Measurements from ENCODE around the gene DAD1.
"Not testable (repeated sequence)": the region's sequence is repeated elsewhere in the genome, so short reads cannot be mapped to it uniquely, and the experiment has no call there.

DAD1 gene

DNA sequence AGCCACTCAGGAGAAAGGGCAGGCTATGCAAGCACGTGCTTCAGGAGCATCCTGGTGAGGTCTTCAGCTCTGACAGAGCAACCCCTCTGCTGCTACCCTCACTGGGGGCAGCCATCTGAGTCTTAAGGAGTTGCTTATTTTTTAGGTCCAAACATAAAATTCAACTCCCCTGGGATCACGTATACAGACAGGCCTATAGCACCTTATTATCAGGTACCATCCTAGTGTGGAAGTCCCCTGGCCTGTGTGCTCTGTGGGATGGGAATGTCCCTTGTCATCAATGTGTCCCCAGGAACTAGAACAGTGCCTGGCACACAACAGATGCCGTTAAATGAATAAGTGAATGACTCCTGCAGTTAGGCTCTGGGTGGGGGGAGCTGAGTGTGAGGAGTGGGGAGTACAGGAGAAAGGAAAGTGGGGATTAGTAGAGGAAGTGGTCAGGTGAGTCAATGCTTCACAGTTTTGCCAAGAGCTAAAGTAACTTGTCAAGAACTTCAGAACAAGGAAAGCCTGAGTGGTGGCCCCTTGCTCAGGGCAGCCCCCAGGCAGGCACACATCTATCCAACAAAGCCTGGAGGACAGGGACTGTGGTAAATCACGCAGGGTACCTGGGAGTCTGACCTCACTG lies 33.5 kb downstream of the DAD1 start:
- no peaks in the 10 kb centered on the region for H3K9me3 Mint-ChIP-seq
- H3K4me3 Mint-ChIP-seq = peak overlapping the region; percentile 77
- H3K36me3 Mint-ChIP-seq (ENCODE audit: low read depth) = peaks cover 46% of the 10 kb centered on the region
- H3K27ac Mint-ChIP-seq = peak overlapping the region; percentile 97
- peaks cover 98% of the 10 kb centered on the region for H3K4me1 Mint-ChIP-seq (ENCODE audit: low read depth)
- H3K27me3 Mint-ChIP-seq = peaks cover 6% of the 10 kb centered on the region

DNA sequence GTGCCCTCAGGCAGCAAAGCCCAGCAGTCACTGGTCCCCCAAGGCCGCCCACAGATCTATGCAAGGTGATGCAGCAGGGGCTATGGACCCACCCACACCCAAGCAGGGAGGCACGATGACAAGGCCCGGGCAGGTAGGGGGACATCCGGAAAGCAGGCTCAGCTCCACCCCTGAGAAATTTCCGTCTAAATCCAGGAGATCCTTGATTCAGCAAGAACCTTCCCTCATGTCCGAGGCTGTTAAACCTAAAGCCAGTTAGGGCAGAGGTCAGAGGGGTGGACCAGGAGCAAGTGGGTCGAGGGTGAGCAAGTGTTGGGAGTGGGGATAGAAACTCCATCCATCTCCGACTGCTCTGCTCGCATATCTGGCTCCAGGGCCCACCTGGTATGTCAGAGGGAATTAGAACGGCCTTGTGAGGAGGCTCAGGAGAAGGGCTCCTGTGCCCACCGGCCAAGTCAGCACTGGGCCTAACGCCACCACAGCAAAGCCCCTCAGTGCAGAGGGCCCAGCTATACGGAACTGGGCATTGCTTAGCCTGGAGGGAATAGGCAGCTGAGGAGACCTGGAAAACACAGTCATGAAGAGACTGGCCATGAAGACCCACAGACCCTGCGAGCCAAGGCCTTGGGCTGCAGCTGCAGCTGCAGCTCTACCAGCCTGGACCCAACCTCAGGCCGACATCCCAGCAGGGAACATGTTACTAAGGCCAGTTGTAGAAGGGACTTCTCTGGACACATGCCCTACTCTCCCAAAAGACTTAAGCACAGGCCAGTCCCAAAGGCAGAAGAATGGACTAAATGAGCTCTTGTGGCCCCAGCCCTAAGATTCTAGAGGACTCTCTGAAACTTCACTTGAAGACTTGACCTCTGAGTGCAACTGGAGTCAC lies 34.3 kb downstream of the DAD1 start:
- Mint-ChIP-seq H3K36me3 (ENCODE audit: low read depth) (peaks cover 53% of the 10 kb centered on the region), H3K27me3 (peaks cover 6% of the 10 kb centered on the region), H3K4me3 (peak overlapping the region; percentile 77), H3K27ac (peak overlapping the region; percentile 97), H3K9me3 (no peaks in the 10 kb centered on the region), H3K4me1 (ENCODE audit: low read depth) (peaks cover 98% of the 10 kb centered on the region)

DNA sequence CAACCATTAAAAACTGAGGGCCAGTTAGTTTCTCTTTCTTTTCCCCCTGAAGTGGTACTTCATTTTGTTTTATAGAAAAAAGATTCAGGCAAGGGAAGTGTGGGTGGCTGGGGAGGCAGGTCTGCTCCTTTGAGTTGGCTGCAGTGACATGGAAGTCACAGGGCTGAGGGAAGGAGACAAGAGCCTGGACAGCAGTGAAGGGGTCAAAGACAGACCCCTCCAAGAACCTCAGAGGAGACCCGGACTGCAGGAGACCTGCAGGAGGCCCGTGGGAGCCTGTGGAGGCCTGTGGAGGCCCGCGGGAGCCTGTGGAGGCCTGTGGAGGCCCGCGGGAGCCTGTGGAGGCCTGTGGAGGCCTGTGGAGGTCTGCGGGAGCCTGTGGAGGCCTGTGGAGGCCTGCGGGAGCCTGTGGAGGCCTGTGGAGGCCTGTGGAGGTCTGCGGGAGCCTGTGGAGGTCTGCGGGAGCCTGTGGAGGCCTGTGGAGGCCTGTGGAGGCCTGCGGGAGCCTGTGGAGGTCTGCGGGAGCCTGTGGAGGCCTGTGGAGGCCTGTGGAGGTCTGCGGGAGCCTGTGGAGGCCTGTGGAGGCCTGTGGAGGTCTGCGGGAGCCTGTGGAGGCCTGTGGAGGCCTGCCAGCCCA lies 35.0 kb downstream of the DAD1 start:
- H3K4me3 Mint-ChIP-seq = peak overlapping the region; percentile 88

DNA sequence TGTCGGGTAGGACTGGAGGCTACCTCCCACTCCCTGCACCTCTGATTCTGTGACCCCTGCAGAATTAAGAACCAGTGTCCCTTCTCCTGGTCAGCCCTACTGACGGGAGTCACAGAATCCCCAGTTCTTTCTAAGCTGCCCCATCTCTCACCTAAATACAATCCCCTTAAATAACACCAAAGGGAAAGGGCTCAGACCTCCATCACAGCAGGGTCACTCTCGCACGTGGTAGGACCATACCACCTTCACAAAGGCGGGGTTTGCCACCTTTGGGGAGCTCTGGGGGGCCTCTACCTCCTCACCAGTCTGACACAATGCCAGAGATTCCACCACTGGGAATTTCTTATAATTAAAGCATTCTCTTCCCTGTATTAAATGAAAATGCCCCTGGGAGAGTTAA lies 35.6 kb downstream of the DAD1 start:
- peaks cover 6% of the 10 kb centered on the region for H3K27me3 Mint-ChIP-seq
- H3K4me1 Mint-ChIP-seq (ENCODE audit: low read depth) = peaks cover 97% of the 10 kb centered on the region
- peaks cover 58% of the 10 kb centered on the region for H3K36me3 Mint-ChIP-seq (ENCODE audit: low read depth)
- peak overlapping the region; percentile 88 for H3K4me3 Mint-ChIP-seq
- H3K9me3 Mint-ChIP-seq = no peaks in the 10 kb centered on the region
- H3K27ac Mint-ChIP-seq = peak overlapping the region; percentile 98

More for the DNA sequence above, 35.0 kb downstream of the DAD1 start:
- H3K27ac Mint-ChIP-seq = peak overlapping the region; percentile 98
- peaks cover 56% of the 10 kb centered on the region for H3K36me3 Mint-ChIP-seq (ENCODE audit: low read depth)
- H3K9me3 Mint-ChIP-seq, H3K27me3 Mint-ChIP-seq: not testable (repeated sequence)
- H3K4me1 Mint-ChIP-seq (ENCODE audit: low read depth) = peaks cover 98% of the 10 kb centered on the region

DNA sequence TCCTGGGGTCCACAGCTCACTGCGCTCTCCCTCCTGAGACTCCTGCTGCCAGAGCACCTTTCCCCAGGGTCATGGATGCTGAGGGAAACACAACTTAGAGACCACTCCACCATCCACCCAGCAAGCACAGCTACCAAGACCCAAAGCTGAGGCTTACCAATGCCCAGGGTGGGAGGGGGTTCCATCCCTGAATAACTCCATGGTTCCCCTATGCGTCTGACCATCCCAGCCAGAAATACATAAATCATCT lies 36.3 kb downstream of the DAD1 start:
- peak overlapping the region; percentile 88 for H3K4me3 Mint-ChIP-seq
- peaks cover 65% of the 10 kb centered on the region for H3K36me3 Mint-ChIP-seq (ENCODE audit: low read depth)
- peaks cover 6% of the 10 kb centered on the region for H3K27me3 Mint-ChIP-seq
- peaks cover 97% of the 10 kb centered on the region for H3K4me1 Mint-ChIP-seq (ENCODE audit: low read depth)
- H3K27ac Mint-ChIP-seq = peak overlapping the region; percentile 98
- no peaks in the 10 kb centered on the region for H3K9me3 Mint-ChIP-seq

DNA sequence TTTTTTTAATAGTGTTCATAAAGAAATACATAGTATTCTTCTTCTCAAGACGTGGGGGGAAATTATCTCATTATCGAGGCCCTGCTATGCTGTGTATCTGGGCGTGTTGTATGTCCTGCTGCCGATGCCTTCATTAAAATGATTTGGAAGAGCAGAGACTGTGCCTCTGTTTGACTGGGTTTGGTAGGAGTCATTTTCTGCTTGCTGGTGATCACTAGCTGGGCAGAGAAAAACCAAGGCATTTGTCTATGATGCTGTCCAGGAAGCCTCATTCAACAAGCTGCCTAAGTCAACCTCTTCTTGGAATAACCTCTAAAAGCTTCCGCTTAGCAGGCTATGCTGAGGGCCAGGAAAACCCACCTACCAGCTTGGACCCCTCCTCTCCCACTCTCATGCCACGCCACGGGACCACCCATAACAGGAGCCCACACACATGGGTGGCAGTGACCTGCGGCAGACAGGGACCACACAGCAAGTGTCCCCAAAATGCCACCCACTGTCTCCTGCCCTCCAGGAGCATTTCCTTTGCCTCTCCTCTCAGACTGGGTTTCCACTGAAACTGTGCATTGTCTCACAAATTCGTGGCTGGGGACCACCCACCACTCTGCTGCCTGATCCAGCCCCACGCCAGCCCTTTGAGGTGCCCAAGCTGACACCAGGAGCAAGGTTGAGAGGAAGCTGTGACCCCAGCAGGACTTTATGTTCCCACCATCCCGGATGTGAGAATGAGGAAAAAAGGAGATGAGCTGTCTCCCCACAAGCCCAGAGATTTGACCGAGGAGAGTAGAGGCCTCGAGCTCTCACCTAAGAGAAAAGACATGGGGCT lies 36.8 kb downstream of the DAD1 start:
- Mint-ChIP-seq H3K36me3 (ENCODE audit: low read depth) (peaks cover 70% of the 10 kb centered on the region), H3K27ac (peak overlapping the region; percentile 98), H3K4me1 (ENCODE audit: low read depth) (peaks cover 97% of the 10 kb centered on the region), H3K9me3 (no peaks in the 10 kb centered on the region), H3K27me3 (peaks cover 6% of the 10 kb centered on the region), H3K4me3 (peak overlapping the region; percentile 88)

DNA sequence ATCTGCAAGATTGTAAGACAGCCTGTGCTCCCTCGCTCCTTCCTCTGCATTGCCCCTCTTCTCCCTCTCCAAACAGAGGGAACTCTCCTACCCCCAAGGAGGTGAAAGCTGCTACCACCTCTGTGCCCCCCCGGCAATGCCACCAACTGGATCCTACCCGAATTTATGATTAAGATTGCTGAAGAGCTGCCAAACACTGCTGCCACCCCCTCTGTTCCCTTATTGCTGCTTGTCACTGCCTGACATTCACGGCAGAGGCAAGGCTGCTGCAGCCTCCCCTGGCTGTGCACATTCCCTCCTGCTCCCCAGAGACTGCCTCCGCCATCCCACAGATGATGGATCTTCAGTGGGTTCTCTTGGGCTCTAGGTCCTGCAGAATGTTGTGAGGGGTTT lies 37.4 kb downstream of the DAD1 start:
- H3K9me3 Mint-ChIP-seq = no peaks in the 10 kb centered on the region
- H3K36me3 Mint-ChIP-seq (ENCODE audit: low read depth) = peaks cover 76% of the 10 kb centered on the region
- peak overlapping the region; percentile 98 for H3K27ac Mint-ChIP-seq
- peaks cover 97% of the 10 kb centered on the region for H3K4me1 Mint-ChIP-seq (ENCODE audit: low read depth)
- H3K4me3 Mint-ChIP-seq = peak overlapping the region; percentile 88
- H3K27me3 Mint-ChIP-seq = peaks cover 6% of the 10 kb centered on the region

DNA sequence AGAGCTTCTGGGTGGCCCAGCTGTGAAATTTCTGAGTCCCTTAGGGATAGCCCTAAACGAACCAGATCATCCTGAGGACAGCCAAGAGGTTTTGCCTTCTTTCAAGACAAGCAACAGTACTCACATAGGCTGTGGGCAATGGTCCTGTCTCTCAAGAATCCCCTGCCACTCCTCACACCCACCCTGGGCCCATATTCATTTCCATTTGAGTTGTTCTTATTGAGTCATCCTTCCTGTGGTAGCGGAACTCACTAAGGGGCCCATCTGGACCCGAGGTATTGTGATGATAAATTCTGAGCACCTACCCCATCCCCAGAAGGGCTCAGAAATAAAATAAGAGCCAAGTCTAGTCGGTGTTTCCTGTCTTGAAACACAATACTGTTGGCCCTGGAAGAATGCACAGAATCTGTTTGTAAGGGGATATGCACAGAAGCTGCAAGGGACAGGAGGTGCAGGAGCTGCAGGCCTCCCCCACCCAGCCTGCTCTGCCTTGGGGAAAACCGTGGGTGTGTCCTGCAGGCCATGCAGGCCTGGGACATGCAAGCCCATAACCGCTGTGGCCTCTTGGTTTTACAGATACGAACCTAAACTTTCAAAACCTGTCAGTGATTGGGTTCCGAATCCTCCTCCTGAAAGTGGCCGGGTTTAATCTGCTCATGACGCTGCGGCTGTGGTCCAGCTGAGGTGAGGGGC lies 38.9 kb downstream of the DAD1 start:
- Mint-ChIP-seq H3K27ac (peak overlapping the region; percentile 98), H3K4me1 (ENCODE audit: low read depth) (peaks cover 97% of the 10 kb centered on the region), H3K9me3 (no peaks in the 10 kb centered on the region), H3K4me3 (peak overlapping the region; percentile 88), H3K36me3 (ENCODE audit: low read depth) (peaks cover 85% of the 10 kb centered on the region), H3K27me3 (no peaks in the 10 kb centered on the region)

DNA sequence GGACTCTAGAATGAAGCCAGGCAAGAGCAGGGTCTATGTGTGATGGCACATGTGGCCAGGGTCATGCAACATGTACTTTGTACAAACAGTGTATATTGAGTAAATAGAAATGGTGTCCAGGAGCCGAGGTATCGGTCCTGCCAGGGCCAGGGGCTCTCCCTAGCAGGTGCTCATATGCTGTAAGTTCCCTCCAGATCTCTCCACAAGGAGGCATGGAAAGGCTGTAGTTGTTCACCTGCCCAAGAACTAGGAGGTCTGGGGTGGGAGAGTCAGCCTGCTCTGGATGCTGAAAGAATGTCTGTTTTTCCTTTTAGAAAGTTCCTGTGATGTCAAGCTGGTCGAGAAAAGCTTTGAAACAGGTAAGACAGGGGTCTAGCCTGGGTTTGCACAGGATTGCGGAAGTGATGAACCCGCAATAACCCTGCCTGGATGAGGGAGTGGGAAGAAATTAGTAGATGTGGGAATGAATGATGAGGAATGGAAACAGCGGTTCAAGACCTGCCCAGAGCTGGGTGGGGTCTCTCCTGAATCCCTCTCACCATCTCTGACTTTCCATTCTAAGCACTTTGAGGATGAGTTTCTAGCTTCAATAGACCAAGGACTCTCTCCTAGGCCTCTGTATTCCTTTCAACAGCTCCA lies 39.6 kb downstream of the DAD1 start:
- peak overlapping the region; percentile 98 for H3K27ac Mint-ChIP-seq
- H3K36me3 Mint-ChIP-seq (ENCODE audit: low read depth) = peaks cover 90% of the 10 kb centered on the region

DNA sequence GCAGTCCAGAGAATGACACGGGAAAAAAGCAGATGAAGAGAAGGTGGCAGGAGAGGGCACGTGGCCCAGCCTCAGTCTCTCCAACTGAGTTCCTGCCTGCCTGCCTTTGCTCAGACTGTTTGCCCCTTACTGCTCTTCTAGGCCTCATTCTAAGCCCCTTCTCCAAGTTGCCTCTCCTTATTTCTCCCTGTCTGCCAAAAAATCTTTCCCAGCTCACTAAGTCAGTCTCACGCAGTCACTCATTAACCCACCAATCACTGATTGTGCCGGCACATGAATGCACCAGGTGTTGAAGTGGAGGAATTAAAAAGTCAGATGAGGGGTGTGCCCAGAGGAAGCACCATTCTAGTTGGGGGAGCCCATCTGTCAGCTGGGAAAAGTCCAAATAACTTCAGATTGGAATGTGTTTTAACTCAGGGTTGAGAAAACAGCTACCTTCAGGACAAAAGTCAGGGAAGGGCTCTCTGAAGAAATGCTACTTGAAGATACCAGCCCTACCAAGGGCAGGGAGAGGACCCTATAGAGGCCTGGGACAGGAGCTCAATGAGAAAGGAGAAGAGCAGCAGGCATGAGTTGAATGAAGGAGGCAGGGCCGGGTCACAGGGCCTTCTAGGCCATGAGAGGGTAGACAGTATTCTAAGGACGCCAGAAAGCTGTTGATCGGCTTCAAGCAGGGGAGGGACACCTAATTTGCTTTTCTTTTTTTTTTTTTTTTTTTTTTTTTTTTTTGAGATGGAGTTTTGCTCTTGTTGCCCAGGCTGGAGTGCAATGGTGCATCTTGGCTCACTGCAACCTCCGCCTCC lies 40.9 kb downstream of the DAD1 start:
- peak overlapping the region; percentile 83 for H3K4me3 Mint-ChIP-seq
- no peaks in the 10 kb centered on the region for H3K27me3 Mint-ChIP-seq
- peaks cover 97% of the 10 kb centered on the region for H3K36me3 Mint-ChIP-seq (ENCODE audit: low read depth)
- H3K9me3 Mint-ChIP-seq = no peaks in the 10 kb centered on the region
- H3K4me1 Mint-ChIP-seq (ENCODE audit: low read depth) = peaks cover 99% of the 10 kb centered on the region
- peak overlapping the region; percentile 98 for H3K27ac Mint-ChIP-seq

More for the DNA sequence above, 39.6 kb downstream of the DAD1 start:
- peaks cover 97% of the 10 kb centered on the region for H3K4me1 Mint-ChIP-seq (ENCODE audit: low read depth)
- no peaks in the 10 kb centered on the region for H3K27me3 Mint-ChIP-seq
- peak overlapping the region; percentile 88 for H3K4me3 Mint-ChIP-seq
- H3K9me3 Mint-ChIP-seq = no peaks in the 10 kb centered on the region

DNA sequence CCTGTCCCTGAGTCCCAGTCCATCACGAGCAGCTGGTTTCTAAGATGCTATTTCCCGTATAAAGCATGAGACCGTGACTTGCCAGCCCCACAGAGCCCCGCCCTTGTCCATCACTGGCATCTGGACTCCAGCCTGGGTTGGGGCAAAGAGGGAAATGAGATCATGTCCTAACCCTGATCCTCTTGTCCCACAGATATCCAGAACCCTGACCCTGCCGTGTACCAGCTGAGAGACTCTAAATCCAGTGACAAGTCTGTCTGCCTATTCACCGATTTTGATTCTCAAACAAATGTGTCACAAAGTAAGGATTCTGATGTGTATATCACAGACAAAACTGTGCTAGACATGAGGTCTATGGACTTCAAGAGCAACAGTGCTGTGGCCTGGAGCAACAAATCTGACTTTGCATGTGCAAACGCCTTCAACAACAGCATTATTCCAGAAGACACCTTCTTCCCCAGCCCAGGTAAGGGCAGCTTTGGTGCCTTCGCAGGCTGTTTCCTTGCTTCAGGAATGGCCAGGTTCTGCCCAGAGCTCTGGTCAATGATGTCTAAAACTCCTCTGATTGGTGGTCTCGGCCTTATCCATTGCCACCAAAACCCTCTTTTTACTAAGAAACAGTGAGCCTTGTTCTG lies 41.6 kb downstream of the DAD1 start:
- H3K27ac Mint-ChIP-seq = peak overlapping the region; percentile 98
- no peaks in the 10 kb centered on the region for H3K9me3 Mint-ChIP-seq
- H3K4me1 Mint-ChIP-seq (ENCODE audit: low read depth) = peaks cover 99% of the 10 kb centered on the region
- H3K4me3 Mint-ChIP-seq = peak overlapping the region; percentile 83
- H3K36me3 Mint-ChIP-seq (ENCODE audit: low read depth) = peaks cover 99% of the 10 kb centered on the region
- no peaks in the 10 kb centered on the region for H3K27me3 Mint-ChIP-seq

DNA sequence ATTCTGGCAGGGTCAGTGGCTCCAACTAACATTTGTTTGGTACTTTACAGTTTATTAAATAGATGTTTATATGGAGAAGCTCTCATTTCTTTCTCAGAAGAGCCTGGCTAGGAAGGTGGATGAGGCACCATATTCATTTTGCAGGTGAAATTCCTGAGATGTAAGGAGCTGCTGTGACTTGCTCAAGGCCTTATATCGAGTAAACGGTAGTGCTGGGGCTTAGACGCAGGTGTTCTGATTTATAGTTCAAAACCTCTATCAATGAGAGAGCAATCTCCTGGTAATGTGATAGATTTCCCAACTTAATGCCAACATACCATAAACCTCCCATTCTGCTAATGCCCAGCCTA lies 42.3 kb downstream of the DAD1 start:
- peaks cover 99% of the 10 kb centered on the region for H3K36me3 Mint-ChIP-seq (ENCODE audit: low read depth)
- H3K27ac Mint-ChIP-seq = peak overlapping the region; percentile 98
- H3K9me3 Mint-ChIP-seq = no peaks in the 10 kb centered on the region
- H3K4me3 Mint-ChIP-seq = peak overlapping the region; percentile 83
- peaks cover 99% of the 10 kb centered on the region for H3K4me1 Mint-ChIP-seq (ENCODE audit: low read depth)
- no peaks in the 10 kb centered on the region for H3K27me3 Mint-ChIP-seq
